SU-DHL-6 (cell line): ENCODE data around the gene SLC25A34.

Source experiments
- EZH2phosphoT487 ChIP-seq: fragments of 200-600 bp; sonication (generic), shearing (Covaris generic); conservative IDR thresholded peaks from 2 replicates; pipeline ENCODE4 v1.6.1; 2018; ENCODE audit warnings: mild to moderate bottlenecking, antibody characterized with exemption, low read length, moderate library complexity, mixed read lengths
- TF ChIP-seq, protein P1 (sequence below): fragments of 200-600 bp; sonication (generic); IDR thresholded peaks from one replicate; pipeline ENCODE4 v1.5.1; 2017; ENCODE audit warnings: antibody characterized with exemption, mild to moderate bottlenecking, low read length, moderate library complexity; ENCODE audit not compliant: insufficient read depth, poor library complexity, severe bottlenecking

- TF ChIP-seq, protein P1, sequence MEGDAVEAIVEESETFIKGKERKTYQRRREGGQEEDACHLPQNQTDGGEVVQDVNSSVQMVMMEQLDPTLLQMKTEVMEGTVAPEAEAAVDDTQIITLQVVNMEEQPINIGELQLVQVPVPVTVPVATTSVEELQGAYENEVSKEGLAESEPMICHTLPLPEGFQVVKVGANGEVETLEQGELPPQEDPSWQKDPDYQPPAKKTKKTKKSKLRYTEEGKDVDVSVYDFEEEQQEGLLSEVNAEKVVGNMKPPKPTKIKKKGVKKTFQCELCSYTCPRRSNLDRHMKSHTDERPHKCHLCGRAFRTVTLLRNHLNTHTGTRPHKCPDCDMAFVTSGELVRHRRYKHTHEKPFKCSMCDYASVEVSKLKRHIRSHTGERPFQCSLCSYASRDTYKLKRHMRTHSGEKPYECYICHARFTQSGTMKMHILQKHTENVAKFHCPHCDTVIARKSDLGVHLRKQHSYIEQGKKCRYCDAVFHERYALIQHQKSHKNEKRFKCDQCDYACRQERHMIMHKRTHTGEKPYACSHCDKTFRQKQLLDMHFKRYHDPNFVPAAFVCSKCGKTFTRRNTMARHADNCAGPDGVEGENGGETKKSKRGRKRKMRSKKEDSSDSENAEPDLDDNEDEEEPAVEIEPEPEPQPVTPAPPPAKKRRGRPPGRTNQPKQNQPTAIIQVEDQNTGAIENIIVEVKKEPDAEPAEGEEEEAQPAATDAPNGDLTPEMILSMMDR, result no peak
- no peak for TF ChIP-seq EZH2phosphoT487
These were observed 21.0 kb downstream of the SLC25A34 start for GRCh38 chr1:15757016-15757543.
